ENCODE measurements around the gene FGFBP1. TPM values are rescaled to one million over a fixed set of nuclear protein-coding genes. Genes with fewer than 3 reads are reported as not detected.

FGFBP1 gene
- total and polyA plus RNA-seq, 2 experiments from 2014 or later = not detected

DNA sequence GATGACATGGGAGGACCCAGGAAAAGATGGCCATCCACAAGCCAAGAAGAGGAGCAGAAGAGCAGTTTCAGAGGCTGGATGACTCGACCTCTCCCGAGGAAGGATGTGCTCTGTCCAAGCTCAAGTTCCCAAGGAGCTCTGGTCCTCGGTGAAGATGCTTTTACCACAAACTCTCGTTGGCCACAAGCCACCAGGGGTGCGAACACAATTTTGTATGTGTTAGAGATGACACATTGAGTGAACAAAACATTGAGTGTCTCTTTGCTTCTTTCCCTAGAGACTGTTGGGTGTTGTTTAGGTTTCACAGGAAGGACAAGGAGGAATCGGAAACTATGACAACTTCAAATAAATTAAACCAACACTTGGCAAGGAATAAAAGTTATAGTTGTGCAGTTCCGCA is 26.3 kb downstream of the FGFBP1 start:
- TF ChIP-seq, protein P1, sequence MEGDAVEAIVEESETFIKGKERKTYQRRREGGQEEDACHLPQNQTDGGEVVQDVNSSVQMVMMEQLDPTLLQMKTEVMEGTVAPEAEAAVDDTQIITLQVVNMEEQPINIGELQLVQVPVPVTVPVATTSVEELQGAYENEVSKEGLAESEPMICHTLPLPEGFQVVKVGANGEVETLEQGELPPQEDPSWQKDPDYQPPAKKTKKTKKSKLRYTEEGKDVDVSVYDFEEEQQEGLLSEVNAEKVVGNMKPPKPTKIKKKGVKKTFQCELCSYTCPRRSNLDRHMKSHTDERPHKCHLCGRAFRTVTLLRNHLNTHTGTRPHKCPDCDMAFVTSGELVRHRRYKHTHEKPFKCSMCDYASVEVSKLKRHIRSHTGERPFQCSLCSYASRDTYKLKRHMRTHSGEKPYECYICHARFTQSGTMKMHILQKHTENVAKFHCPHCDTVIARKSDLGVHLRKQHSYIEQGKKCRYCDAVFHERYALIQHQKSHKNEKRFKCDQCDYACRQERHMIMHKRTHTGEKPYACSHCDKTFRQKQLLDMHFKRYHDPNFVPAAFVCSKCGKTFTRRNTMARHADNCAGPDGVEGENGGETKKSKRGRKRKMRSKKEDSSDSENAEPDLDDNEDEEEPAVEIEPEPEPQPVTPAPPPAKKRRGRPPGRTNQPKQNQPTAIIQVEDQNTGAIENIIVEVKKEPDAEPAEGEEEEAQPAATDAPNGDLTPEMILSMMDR (IDR thresholded peaks at IDR 0.05; ENCODE audit: low read depth, low read length) = no peak
- Histone ChIP-seq H3K36me3 (no peaks in the 10 kb centered on the region), H3K27me3 (no peaks in the 10 kb centered on the region), H3K4me3 (no peak overlapping the region), H3K27ac (no peak overlapping the region), H3K4me1 (ENCODE audit: low read depth) (no peaks in the 10 kb centered on the region), H3K9me3 (ENCODE audit: low read depth) (no peaks in the 10 kb centered on the region)
- DNase-seq (ENCODE audit: low read depth in 1 of 2, low spot score in 1 of 2) = no peak

DNA sequence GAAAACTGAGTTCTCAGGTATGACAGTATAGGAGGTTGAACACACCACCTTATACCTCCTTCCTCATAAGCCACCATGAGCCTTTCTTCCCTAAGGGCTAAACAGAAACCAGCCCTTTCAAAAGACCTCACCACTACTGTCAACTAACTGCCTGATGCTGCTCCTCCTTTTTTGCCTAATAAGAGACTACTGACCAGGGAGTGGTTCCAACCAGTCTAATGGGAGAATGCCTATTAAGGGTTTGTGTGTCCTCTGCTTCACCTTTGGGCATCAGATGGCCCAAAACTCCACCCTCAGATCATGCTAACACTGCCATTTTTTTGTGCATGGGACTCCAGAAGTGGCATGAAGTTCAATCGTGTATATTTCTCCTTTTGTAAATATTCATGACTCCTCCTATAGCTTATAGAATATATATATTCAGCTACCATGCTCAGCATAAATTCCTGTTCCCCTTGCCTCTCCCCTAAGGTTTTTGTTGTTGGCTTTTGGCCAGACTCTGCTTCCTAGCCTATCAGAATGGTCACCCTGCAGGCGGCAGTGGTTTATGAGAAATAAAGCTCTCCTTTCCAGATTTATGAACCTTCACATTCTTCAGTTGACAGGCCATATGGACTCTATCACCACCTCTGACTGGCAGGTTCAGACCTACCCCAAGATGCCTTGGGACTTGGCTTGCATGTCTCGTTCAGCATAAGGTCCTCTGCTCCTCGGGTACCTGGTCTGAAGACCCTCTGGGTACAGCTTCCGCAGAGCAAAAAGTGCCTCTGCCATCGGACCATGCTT is 28.2 kb downstream of the FGFBP1 start:
- H3K36me3 ChIP-seq = no peaks in the 10 kb centered on the region
- H3K4me1 ChIP-seq (ENCODE audit: low read depth) = no peaks in the 10 kb centered on the region
- H3K27ac ChIP-seq = no peak overlapping the region
- no peaks in the 10 kb centered on the region for H3K9me3 ChIP-seq (ENCODE audit: low read depth)
- no peak overlapping the region for H3K4me3 ChIP-seq
- no peak for DNase-seq (ENCODE audit: low read depth in 1 of 2, low spot score in 1 of 2)
- H3K27me3 ChIP-seq = no peaks in the 10 kb centered on the region
- TF ChIP-seq, protein P1 (IDR thresholded peaks at IDR 0.05; ENCODE audit: low read depth, low read length) = no peak

DNA sequence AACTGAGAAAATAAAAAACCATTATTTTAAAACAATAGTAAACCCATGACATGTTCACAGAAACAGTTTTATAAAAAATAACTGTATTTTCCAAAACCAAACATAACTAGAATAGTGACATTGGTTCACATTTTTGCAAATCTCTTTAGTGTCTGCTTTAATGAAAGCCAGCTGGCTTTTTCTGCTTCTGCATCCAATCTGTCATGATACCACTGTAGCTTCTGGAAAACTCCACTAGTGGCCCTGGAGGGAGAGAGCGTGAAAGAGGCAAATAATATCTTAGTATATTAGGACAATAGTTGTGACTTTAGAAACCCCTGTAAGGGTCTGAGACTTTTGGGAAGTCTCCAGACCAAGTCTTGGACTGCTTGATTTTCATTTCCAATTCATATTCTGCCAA is 31.1 kb downstream of the FGFBP1 start:
- TF ChIP-seq, protein P1 (IDR thresholded peaks at IDR 0.05; ENCODE audit: low read depth, low read length) = no peak
- no peaks in the 10 kb centered on the region for H3K4me1 ChIP-seq (ENCODE audit: low read depth)
- no peak overlapping the region for H3K27ac ChIP-seq
- H3K4me3 ChIP-seq = no peak overlapping the region
- DNase-seq (ENCODE audit: low read depth in 1 of 2, low spot score in 1 of 2) = no peak
- H3K36me3 ChIP-seq = no peaks in the 10 kb centered on the region
- no peaks in the 10 kb centered on the region for H3K9me3 ChIP-seq (ENCODE audit: low read depth)
- H3K27me3 ChIP-seq = no peaks in the 10 kb centered on the region

DNA sequence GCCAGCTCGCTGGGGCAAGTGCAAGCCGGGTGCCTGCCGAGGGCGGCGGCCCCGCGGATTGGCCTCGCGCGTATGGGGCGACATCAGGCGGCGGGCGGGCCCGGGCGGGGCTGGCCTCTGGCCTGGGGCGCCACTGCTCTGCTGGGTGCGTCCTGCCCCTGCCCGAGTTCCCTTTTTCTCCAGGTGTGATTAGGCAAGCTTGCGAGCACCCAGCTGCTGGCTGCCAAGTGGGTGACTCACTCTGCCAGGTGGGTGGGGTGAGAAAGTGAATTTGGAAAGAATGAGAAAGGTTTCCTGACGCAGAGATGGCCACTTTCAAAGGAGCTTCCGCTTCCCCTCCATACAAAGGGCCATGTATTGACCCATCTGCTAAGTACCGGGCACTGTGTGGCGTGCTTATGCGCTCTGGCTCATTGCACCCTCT is 32.5 kb downstream of the FGFBP1 start:
- TF ChIP-seq, protein P1 (IDR thresholded peaks at IDR 0.05; ENCODE audit: low read depth, low read length) = no peak
- Histone ChIP-seq H3K9me3 (ENCODE audit: low read depth) (no peaks in the 10 kb centered on the region), H3K4me3 (no peak overlapping the region), H3K27me3 (no peaks in the 10 kb centered on the region), H3K4me1 (ENCODE audit: low read depth) (no peaks in the 10 kb centered on the region), H3K27ac (no peak overlapping the region), H3K36me3 (no peaks in the 10 kb centered on the region)
- DNase-seq (ENCODE audit: low read depth in 1 of 2, low spot score in 1 of 2) = no peak

DNA sequence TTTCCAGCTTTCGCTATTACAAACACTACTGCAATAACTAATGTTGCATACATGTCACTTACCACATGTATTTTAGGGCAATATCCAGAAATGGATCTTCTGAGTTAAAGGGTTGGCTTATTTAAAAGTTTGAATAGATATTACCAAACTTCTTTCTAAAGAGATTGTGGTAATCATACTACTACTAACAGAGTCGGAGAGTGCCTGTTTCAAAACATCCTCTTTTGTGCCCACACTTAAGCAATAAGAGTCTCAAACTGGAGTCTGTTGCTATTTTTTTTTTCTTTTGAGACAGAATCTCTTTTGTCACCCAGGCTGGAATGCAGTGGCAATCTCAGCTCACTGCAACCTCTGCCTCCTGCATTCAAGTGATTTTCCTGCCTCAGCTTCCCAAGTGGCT is 35.8 kb downstream of the FGFBP1 start:
- H3K9me3 ChIP-seq (ENCODE audit: low read depth) = no peaks in the 10 kb centered on the region
- H3K27me3 ChIP-seq = no peaks in the 10 kb centered on the region
- H3K4me1 ChIP-seq (ENCODE audit: low read depth) = no peaks in the 10 kb centered on the region
- no peak overlapping the region for H3K4me3 ChIP-seq
- H3K36me3 ChIP-seq = no peaks in the 10 kb centered on the region
- H3K27ac ChIP-seq = no peak overlapping the region
- TF ChIP-seq, protein P1 (IDR thresholded peaks at IDR 0.05; ENCODE audit: low read depth, low read length) = no peak
- DNase-seq (ENCODE audit: low read depth in 1 of 2, low spot score in 1 of 2) = no peak
